DMS 273 (cell line): ENCODE data around the gene PLXNA2.

Source experiments
- DNase-seq: peaks from one replicate; lab custom pipeline; 2025; ENCODE audit not compliant: unreplicated experiment; lab: John Stamatoyannopoulos, UW

Gene PLXNA2

GRCh38 chr1:207981976-207982375 is 262.2 kb downstream of the PLXNA2 start:
- DNase-seq = peak; percentile 53

DNA sequence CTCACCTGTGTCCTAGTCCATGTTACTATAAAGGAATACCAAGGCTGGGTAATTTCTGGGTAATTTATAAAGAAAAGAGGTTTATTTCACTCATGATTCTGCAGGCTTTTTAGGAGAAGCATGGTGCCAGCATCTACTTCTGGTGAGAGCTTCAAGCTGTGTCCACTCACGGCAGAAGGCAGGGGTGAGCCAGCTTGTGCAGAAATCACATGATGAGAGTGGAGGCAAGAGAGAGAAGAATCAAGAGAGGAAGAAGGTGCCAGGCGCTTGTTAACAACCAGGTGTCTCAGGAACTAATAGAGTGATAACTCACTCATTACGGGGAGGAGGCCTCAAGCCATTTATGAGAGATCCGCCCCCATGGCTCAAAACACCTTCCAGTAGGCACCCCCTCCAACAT is 265.7 kb downstream of the PLXNA2 start:
- DNase-seq = no peak

DNA sequence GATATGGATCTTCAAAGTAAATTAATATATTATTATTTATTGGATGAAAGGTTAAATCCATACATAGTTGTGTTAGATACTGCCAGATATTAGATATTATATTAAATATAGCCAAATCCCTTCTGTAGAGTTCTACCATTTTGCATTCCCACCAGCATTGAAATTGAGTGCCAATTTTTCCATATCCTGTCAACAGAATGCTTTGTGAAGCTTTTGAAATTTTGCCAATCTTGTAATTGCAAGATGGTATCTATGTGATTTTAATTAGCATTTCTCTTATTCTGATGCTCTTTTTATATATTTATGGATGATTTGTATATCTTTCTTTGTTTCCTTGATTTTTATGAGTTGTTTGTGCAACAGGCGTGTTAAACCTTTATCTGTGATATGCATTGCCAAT is 266.3 kb downstream of the PLXNA2 start:
- DNase-seq = no peak

DNA sequence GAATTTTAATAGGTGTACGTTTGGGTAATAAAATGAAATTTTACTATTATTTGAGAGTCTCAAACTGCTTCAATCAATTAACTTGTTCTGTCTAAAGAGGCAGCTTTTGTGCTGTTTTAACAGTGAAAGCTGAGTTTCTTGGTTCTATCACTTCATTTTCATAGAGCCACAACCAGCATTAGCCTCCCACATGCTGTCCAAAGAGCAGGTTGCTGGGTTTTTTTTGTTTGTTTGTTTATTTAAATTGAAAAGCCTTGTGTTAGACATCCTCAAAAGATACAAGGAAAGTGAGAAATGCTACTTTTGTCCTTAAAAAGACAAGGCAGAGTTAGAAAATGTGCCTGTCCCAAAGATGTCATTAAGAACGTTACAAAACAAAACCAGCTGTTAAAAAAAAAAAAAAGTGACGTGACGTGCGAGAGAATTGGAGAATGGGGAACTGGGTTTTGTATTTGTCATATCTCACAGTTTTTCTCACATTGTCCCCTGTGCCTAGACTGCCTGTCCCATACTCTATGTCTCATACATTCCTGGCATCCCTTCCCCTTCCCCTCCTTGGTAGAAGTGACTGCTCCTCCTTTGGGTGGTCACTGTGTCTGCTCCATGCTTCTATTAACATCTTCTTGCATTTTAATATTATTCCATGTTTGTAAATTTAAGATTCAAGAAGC is 270.2 kb downstream of the PLXNA2 start:
- DNase-seq = no peak

DNA sequence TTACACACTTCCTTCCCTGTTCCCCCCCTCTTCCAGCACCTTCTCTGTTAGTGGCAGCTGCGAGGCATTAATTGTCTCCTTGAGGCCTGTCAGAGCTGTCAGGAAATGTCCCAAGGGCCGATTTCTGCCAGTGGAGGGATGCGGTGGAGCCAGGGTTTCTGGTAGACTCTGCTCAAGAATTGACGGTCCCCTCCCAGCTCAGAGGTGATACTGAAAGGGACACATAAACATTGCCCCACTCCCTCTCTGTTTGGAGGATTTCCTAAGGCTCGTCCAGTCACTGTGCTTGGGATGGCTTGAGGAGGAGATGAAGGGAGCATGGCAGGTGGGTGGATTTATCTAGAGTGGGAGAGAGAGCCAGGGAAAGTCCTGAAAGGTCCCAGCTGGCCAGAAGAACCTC is 271.8 kb downstream of the PLXNA2 start:
- no peak for DNase-seq
